Measurements from ENCODE around the gene ZC3H12C.

GRCh38 chr11:110087812-110088534, 5.2 kb upstream of the ZC3H12C start:
- TF ChIP-seq CTCF (IDR thresholded peaks at IDR 0.05) (no peak), POLR2A (IDR thresholded peaks at IDR 0.05) (no peak)
